Muscle layer of duodenum (tissue), 2 donors: ENCODE measurements around the gene ILKAP.

Experiments used
- H3K27ac ChIP-seq: one replicate; pipeline ENCODE4 v1.7.0; 2013; ENCODE audit warnings: mild to moderate bottlenecking, low read length
- H3K27me3 ChIP-seq: one replicate; pipeline ENCODE4 v1.7.0; 2013; ENCODE audit warnings: low read depth, mild to moderate bottlenecking, control low read depth, low read length
- H3K36me3 ChIP-seq, 2 donors: one replicate each; pipeline ENCODE4 v1.7.0; 2013; ENCODE audit warnings: low read length in 2 of 2, control low read depth in 1 of 2, mild to moderate bottlenecking in 1 of 2; ENCODE audit not compliant: insufficient read depth in 2 of 2, control insufficient read depth in 1 of 2
- H3K4me1 ChIP-seq, 2 donors: one replicate each; pipeline ENCODE4 v1.7.0; 2013; ENCODE audit warnings: low read length in 2 of 2, mild to moderate bottlenecking in 2 of 2, control low read depth in 1 of 2, moderate library complexity in 1 of 2; ENCODE audit not compliant: insufficient read depth in 2 of 2, control insufficient read depth in 1 of 2
- H3K4me3 ChIP-seq, 2 donors: one replicate each; pipeline ENCODE4 v1.7.0; 2013; ENCODE audit warnings: low read length in 2 of 2, low read depth in 1 of 2, mild to moderate bottlenecking in 1 of 2
- H3K9me3 ChIP-seq, 2 donors: one replicate each; pipeline ENCODE4 v1.7.0; 2013; ENCODE audit warnings: low read length in 2 of 2, control low read depth in 1 of 2, mild to moderate bottlenecking in 1 of 2; ENCODE audit not compliant: control insufficient read depth in 1 of 2
- donor health status: healthy.

ILKAP gene

DNA sequence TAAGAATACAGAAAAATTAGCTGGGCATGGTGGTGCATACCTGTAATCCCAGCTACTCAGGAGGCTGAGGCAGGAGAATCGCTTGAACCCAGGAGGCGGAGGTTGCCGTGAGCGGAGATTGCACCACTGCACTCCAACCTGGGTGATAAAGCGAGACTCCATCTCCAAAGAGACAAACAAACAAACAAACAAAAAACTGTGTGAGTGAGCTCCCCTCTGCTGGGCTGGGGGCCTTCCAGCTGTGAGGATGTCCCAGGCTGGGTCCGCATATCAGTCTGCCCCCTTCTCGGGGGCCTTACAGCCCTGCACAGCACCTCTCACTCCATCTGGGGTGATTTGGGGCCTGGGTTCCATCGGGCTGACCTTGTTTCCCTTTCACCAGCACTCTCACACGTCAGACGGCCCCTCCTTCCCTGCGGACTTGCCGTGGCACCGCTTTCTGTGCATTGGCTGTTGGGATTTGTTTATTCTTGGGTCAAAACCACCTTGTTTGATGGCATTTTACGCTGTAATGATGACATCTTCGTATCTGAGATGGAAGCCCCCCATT, 67.8 kb downstream of the ILKAP start:
- Histone ChIP-seq H3K27me3 (no peaks in the 10 kb centered on the region), H3K4me1 (peaks cover 0 to 17% of the 10 kb centered on the region in 2 donors), H3K27ac (no peak overlapping the region), H3K36me3 (peaks cover 0 to 1% of the 10 kb centered on the region in 2 donors), H3K4me3 (no peak overlapping the region), H3K9me3 (no peaks in the 10 kb centered on the region)

DNA sequence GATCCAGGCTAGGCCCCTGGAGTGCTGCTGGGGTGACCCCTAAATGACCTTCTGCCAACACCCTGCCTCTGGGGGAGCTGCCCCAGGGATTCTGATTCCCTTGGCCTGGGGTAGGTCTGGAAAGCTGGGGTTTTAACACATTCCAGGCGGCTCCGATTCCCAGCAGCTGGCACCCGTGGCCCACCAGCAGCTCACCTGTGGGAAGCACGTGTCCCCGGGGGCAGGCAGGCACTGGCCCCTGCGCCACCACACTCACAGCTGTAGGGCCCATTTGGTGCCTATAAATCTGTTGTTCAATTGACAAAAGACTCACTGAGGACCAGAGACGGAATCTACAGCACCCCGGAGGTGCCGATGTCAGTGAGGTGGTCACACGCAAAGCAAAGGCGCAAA, 69.1 kb downstream of the ILKAP start:
- H3K27ac ChIP-seq = no peak overlapping the region
- H3K36me3 ChIP-seq = peaks cover 0 to 3% of the 10 kb centered on the region in 2 donors
- H3K27me3 ChIP-seq = no peaks in the 10 kb centered on the region
- H3K4me1 ChIP-seq = peaks cover 0 to 14% of the 10 kb centered on the region in 2 donors
- no peak overlapping the region for H3K4me3 ChIP-seq
- H3K9me3 ChIP-seq = no peaks in the 10 kb centered on the region

DNA sequence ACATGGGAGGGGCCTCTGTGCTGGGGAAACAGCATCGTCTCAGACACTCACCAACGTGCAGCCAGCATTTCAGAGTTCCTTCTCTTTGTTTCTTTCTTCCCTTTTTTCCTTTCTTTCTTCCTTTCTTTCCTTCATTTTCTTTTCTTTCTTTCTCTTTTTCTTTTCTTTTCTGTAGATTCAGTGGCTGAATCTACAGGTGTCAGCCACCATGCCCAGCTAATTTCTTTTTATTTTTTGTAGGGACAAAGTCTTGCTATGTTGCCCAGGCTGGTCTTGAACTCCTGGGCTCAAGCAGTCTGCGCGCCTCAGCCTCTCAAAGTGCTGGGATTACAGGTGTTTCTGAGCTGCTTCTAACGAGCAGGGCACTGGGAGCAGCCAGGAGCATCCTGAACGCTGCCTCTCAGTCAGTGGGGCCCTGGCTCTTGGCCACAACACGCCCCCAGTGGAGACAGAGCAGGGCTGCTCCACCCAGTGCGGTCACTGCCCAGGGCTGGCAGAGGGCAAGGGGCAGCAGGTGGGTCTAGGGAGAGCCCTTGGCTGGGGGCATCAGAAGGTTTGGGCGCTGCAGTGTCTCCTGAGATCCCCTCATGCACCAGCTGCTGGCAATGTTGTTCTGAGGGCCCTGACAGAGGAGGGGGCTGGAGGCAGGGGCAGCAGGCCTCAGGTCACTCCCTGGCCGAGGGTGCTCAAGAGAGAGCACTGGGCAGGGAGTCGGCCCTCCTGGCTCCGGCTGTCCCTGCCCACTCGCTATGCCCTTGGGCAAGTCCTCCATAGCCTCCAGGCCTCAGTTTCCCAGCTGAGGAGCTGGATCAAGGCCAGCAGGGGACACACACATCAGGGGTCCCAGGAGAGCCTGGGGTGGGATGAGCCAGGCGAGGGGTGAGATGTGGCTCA, 69.7 kb downstream of the ILKAP start:
- Histone ChIP-seq H3K4me1 (peaks cover 0 to 9% of the 10 kb centered on the region in 2 donors), H3K36me3 (peaks cover 0 to 3% of the 10 kb centered on the region in 2 donors), H3K27me3 (no peaks in the 10 kb centered on the region), H3K9me3 (no peaks in the 10 kb centered on the region), H3K4me3 (no peak overlapping the region), H3K27ac (no peak overlapping the region)

GRCh38 chr2:238132463-238133450, 70.7 kb downstream of the ILKAP start:
- Histone ChIP-seq H3K36me3 (peaks cover 0 to 3% of the 10 kb centered on the region in 2 donors), H3K27me3 (no peaks in the 10 kb centered on the region), H3K4me1 (no peaks in the 10 kb centered on the region), H3K27ac (no peak overlapping the region), H3K9me3 (no peaks in the 10 kb centered on the region), H3K4me3 (no peak overlapping the region)

GRCh38 chr2:238131761-238132462, 71.6 kb downstream of the ILKAP start:
- Histone ChIP-seq H3K27ac (no peak overlapping the region), H3K4me1 (peaks cover 0 to 6% of the 10 kb centered on the region in 2 donors)

GRCh38 chr2:238130696-238131628, 72.5 kb downstream of the ILKAP start:
- H3K27ac ChIP-seq = no peak overlapping the region
- H3K9me3 ChIP-seq = no peaks in the 10 kb centered on the region
- H3K4me3 ChIP-seq = no peak overlapping the region
- no peaks in the 10 kb centered on the region for H3K27me3 ChIP-seq
- H3K4me1 ChIP-seq = peaks cover 0 to 7% of the 10 kb centered on the region in 2 donors
- peaks cover 0 to 3% of the 10 kb centered on the region in 2 donors for H3K36me3 ChIP-seq

More at GRCh38 chr2:238131761-238132462, 71.6 kb downstream of the ILKAP start:
- Histone ChIP-seq H3K9me3 (no peaks in the 10 kb centered on the region), H3K4me3 (no peak overlapping the region), H3K36me3 (peaks cover 0 to 3% of the 10 kb centered on the region in 2 donors), H3K27me3 (no peaks in the 10 kb centered on the region)

- no peaks in the 10 kb centered on the region for H3K27me3 ChIP-seq
- no peak overlapping the region for H3K4me3 ChIP-seq
- H3K9me3 ChIP-seq = no peaks in the 10 kb centered on the region
- H3K27ac ChIP-seq = no peak overlapping the region
- peaks cover 0 to 3% of the 10 kb centered on the region in 2 donors for H3K36me3 ChIP-seq
- H3K4me1 ChIP-seq = peaks cover 0 to 7% of the 10 kb centered on the region in 2 donors
These were observed 73.3 kb downstream of the ILKAP start for GRCh38 chr2:238130111-238130695.

DNA sequence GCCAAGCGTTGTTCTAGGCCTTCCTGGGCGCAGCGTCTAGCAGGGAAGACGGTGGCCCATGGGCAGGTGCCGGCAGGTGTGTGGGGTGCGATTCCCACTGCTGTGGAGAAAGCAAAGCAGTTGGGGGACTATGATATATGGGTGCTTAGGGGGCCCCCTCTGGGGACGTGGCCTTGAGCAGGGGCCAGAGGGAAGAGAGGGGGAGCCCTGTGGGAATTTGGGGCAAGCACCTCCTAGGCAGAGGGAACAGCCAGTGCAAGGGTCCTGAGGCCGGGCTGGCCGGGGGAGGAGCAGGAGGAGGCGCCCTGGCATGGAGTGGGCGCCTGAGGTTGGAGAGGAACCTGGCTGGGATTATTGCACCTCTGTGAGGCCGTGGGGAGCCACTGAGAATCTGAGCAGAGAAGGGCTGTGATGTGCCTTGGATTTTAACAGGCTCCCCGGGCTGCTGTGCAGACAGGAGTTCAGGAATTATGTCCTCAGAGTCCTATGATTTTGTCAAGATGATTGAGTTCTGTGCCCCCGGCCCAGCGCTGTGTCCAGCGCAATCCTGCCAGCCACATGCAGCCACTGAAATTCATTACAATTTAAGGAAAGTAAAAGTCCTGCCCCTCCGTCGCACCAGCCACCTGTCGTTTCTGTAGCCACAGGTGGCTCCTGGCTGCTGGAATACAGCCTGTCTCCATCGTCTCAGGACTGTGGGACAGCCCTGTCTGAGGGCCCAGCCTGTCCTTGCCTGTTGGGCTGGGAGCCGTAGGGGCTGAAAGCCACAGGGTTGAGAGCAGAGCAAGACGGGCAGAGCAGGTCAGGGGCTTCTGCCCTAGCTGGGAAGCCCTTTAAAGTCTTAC, 74.1 kb downstream of the ILKAP start:
- no peak overlapping the region for H3K4me3 ChIP-seq
- H3K27me3 ChIP-seq = no peaks in the 10 kb centered on the region
- peaks cover 0 to 3% of the 10 kb centered on the region in 2 donors for H3K36me3 ChIP-seq
- no peak overlapping the region for H3K27ac ChIP-seq
- H3K9me3 ChIP-seq = no peaks in the 10 kb centered on the region
- peaks cover 0 to 7% of the 10 kb centered on the region in 2 donors for H3K4me1 ChIP-seq

DNA sequence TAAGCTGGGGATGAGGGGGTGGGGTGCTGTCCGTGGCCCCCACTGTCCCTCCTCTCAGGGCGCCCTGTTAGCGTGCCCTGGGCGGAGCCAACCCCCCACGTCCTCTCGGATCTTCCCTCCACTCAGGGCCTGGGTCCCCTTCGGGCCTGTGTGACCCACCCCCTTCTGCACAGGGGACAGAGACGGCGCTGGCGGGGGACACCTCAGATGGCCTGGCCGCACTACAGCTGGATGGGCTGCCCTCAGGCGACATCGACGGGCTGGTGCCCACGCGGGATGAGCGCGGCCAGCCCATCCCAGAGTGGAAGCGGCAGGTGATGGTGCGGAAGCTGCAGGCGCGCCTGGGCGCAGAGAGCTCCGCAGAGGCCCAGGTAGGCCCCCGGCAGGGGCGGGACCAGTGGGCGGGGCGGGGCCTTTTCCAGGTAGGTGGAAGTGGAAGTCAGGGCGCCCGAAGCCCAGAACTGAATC, 74.9 kb downstream of the ILKAP start:
- no peaks in the 10 kb centered on the region for H3K9me3 ChIP-seq
- H3K36me3 ChIP-seq = peaks cover 0 to 3% of the 10 kb centered on the region in 2 donors
- H3K4me3 ChIP-seq = no peak overlapping the region
- no peak overlapping the region for H3K27ac ChIP-seq
- peaks cover 0 to 7% of the 10 kb centered on the region in 2 donors for H3K4me1 ChIP-seq
- no peaks in the 10 kb centered on the region for H3K27me3 ChIP-seq
